ENCODE results near the gene PCNX4. TPM values are rescaled to one million over a fixed set of nuclear protein-coding genes. Genes with fewer than 3 reads are reported as not detected.

Gene PCNX4
- total RNA-seq, 2 experiments from 2014 or later: 26.3 to 26.9 TPM

GRCh38 chr14:60189923-60190840 is 98.5 kb downstream of the PCNX4 start:
- H3K27me3 Mint-ChIP-seq: peaks cover 3% of the 10 kb centered on the region
- intact Hi-C loops (cut with micrococcal nuclease): loop anchor here (10.0 kb wide), 1 partner anchor 615 kb away; the partner anchor contains the start of gene CCDC175
- DNase-seq: no peak
- no peaks in the 10 kb centered on the region for H3K36me3 Mint-ChIP-seq
- CTCF ChIA-PET: interaction anchor here (0.9 to 10.7 kb wide), 2 partner anchors 159 to 225 kb away, joined by 3 to 265 read pairs; no protein-coding TSS in a partner anchor
- POLR2A ChIA-PET: no interaction called here
- H3K27ac Mint-ChIP-seq: no peak overlapping the region
- no peaks in the 10 kb centered on the region for H3K9me3 Mint-ChIP-seq
- H3K4me3 Mint-ChIP-seq: no peak overlapping the region
- no peaks in the 10 kb centered on the region for H3K4me1 Mint-ChIP-seq (ENCODE audit: low read depth)

DNA sequence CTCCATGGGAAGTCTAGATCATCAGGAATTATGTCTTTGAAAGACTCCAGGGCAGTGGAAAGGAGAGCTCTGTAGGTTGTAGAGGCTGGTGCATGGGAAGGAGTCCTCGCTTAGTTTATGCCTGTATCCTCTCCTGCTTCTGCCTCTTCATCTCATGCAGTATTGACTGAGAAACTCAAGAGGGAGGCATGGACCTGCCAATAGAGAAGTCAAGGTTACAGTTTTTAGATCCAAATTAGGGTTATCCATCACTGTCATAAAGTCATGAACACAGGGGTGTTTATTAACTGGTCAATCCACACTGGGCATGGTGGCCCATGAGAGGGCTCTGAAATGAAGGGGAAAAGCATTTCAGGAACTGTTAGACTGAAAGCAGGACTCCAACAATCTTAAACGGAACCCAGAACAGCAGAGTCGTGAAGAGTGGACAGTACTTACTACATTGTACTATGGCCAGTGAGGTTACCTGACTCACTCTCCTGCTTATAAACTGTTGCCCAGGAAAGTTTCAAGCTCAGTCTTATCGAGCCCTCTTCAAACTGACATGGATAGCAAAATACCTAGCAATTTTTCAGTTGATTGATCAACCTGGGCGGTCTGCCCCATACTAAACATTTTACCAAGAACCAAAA is 103.6 kb downstream of the PCNX4 start:
- ChIA-PET POLR2A (interaction anchor here (0.9 kb wide), 1 partner anchor 53 kb away, joined by 3 read pairs; no protein-coding TSS in a partner anchor), CTCF (interaction anchor here (0.6 to 1.1 kb wide), 5 partner anchors 13 to 136 kb away, joined by 3 to 4 read pairs (median 3); no protein-coding TSS in a partner anchor)
- intact Hi-C loops (cut with micrococcal nuclease): loop anchor here (5.0 kb wide), 1 partner anchor 367 kb away; no protein-coding TSS in a partner anchor
- H3K4me1 Mint-ChIP-seq (ENCODE audit: low read depth): peaks cover 8% of the 10 kb centered on the region
- peaks cover 10% of the 10 kb centered on the region for H3K36me3 Mint-ChIP-seq
- no peak for DNase-seq
- no peak overlapping the region for H3K4me3 Mint-ChIP-seq
- H3K27ac Mint-ChIP-seq: no peak overlapping the region
- H3K27me3 Mint-ChIP-seq: peaks cover 9% of the 10 kb centered on the region
- H3K9me3 Mint-ChIP-seq: peaks cover 19% of the 10 kb centered on the region

- peaks cover 11% of the 10 kb centered on the region for H3K36me3 Mint-ChIP-seq
- intact Hi-C loops (cut with micrococcal nuclease): loop anchor here (5.0 kb wide), 1 partner anchor 366 kb away; no protein-coding TSS in a partner anchor
Observed at GRCh38 chr14:60196291-60196690, 104.6 kb downstream of the PCNX4 start.

GRCh38 chr14:60197629-60198303 is 106.0 kb downstream of the PCNX4 start:
- CTCF ChIA-PET: interaction anchor here (1.4 kb wide), 1 partner anchor 134 kb away, joined by 4 read pairs; no protein-coding TSS in a partner anchor
- H3K4me3 Mint-ChIP-seq: no peak overlapping the region
- H3K9me3 Mint-ChIP-seq: peaks cover 19% of the 10 kb centered on the region
- peaks cover 8% of the 10 kb centered on the region for H3K4me1 Mint-ChIP-seq (ENCODE audit: low read depth)
- peaks cover 11% of the 10 kb centered on the region for H3K36me3 Mint-ChIP-seq
- intact Hi-C loops (cut with micrococcal nuclease): loop anchor here (5.0 kb wide), 1 partner anchor 365 kb away; no protein-coding TSS in a partner anchor
- no peak for DNase-seq
- POLR2A ChIA-PET: no interaction called here
- no peak overlapping the region for H3K27ac Mint-ChIP-seq
- peaks cover 9% of the 10 kb centered on the region for H3K27me3 Mint-ChIP-seq

More at GRCh38 chr14:60196291-60196690, 104.6 kb downstream of the PCNX4 start:
- H3K27ac Mint-ChIP-seq: no peak overlapping the region
- H3K27me3 Mint-ChIP-seq: peaks cover 9% of the 10 kb centered on the region
- CTCF ChIA-PET: interaction anchor here (0.6 to 1.1 kb wide), 7 partner anchors 10 to 154 kb away, joined by 3 to 4 read pairs (median 3); no protein-coding TSS in a partner anchor
- POLR2A ChIA-PET: interaction anchor here (0.9 kb wide), 1 partner anchor 52 kb away, joined by 3 read pairs; no protein-coding TSS in a partner anchor
- peaks cover 19% of the 10 kb centered on the region for H3K9me3 Mint-ChIP-seq
- H3K4me3 Mint-ChIP-seq: no peak overlapping the region
- DNase-seq: no peak
- peaks cover 8% of the 10 kb centered on the region for H3K4me1 Mint-ChIP-seq (ENCODE audit: low read depth)

GRCh38 chr14:60199321-60199720 is 107.6 kb downstream of the PCNX4 start:
- CTCF ChIA-PET: no interaction called here
- Mint-ChIP-seq H3K27ac (no peak overlapping the region), H3K27me3 (peaks cover 12% of the 10 kb centered on the region), H3K4me3 (no peak overlapping the region), H3K9me3 (peaks cover 19% of the 10 kb centered on the region), H3K36me3 (peaks cover 11% of the 10 kb centered on the region), H3K4me1 (ENCODE audit: low read depth) (peaks cover 8% of the 10 kb centered on the region)
- no peak for DNase-seq
- POLR2A ChIA-PET: no interaction called here
- intact Hi-C loops (cut with micrococcal nuclease): loop anchor here (5.0 kb wide), 1 partner anchor 363 kb away; no protein-coding TSS in a partner anchor

- Mint-ChIP-seq H3K9me3 (peaks cover 8% of the 10 kb centered on the region), H3K36me3 (peaks cover 7% of the 10 kb centered on the region), H3K27ac (no peak overlapping the region), H3K27me3 (peaks cover 23% of the 10 kb centered on the region), H3K4me1 (ENCODE audit: low read depth) (peaks cover 20% of the 10 kb centered on the region), H3K4me3 (no peak overlapping the region)
- intact Hi-C loops (cut with micrococcal nuclease): no loop called here
- CTCF ChIA-PET: interaction anchor here (1.8 kb wide), 1 partner anchor 20 kb away, joined by 7 read pairs; no protein-coding TSS in a partner anchor
- DNase-seq: no peak
- POLR2A ChIA-PET: no interaction called here
Observed at GRCh38 chr14:60204104-60204842, 112.5 kb downstream of the PCNX4 start.

GRCh38 chr14:60204843-60205774 is 113.4 kb downstream of the PCNX4 start:
- no peak for DNase-seq
- intact Hi-C loops (cut with micrococcal nuclease): loop anchor here (5.0 kb wide), 2 partner anchors 127 to 972 kb away; no protein-coding TSS in a partner anchor
- H3K4me1 Mint-ChIP-seq (ENCODE audit: low read depth): peaks cover 20% of the 10 kb centered on the region
- no peak overlapping the region for H3K27ac Mint-ChIP-seq
- H3K27me3 Mint-ChIP-seq: peaks cover 20% of the 10 kb centered on the region
- H3K4me3 Mint-ChIP-seq: no peak overlapping the region
- peaks cover 2% of the 10 kb centered on the region for H3K9me3 Mint-ChIP-seq
- POLR2A ChIA-PET: no interaction called here
- CTCF ChIA-PET: interaction anchor here (1.3 to 1.8 kb wide), 2 partner anchors 21 to 127 kb away, joined by 4 to 7 read pairs; no protein-coding TSS in a partner anchor
- H3K36me3 Mint-ChIP-seq: peaks cover 2% of the 10 kb centered on the region

DNA sequence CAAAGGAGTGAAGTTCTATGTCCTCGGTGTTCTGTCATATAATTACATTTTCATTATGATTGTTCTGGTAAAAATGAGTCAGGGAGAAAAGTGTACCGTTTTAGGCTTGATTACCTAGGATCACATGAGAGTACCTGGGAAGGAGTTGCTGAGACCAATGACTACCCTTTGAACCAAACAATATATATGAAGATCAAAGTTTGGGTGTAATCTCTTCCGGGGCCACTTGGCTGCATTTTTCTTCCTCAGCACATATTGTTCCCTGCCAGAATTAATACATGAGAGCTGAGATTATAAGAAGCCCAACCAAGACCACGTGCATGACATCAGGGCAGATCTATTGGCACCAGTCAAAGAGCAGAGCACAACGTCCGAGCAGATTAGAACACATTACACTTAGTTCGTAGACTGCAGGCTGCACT is 114.5 kb downstream of the PCNX4 start:
- no peak for DNase-seq
- H3K4me3 Mint-ChIP-seq: no peak overlapping the region
- no peaks in the 10 kb centered on the region for H3K36me3 Mint-ChIP-seq
- H3K9me3 Mint-ChIP-seq: peaks cover 3% of the 10 kb centered on the region
- intact Hi-C loops (cut with micrococcal nuclease): loop anchor here (1.0 to 5.0 kb wide), 3 partner anchors 22 to 971 kb away; no protein-coding TSS in a partner anchor
- H3K4me1 Mint-ChIP-seq (ENCODE audit: low read depth): peaks cover 20% of the 10 kb centered on the region
- H3K27me3 Mint-ChIP-seq: peaks cover 20% of the 10 kb centered on the region
- ChIA-PET CTCF (interaction anchor here (0.7 to 1.3 kb wide), 2 partner anchors 60 to 126 kb away, joined by 3 to 4 read pairs; no protein-coding TSS in a partner anchor), POLR2A (no interaction called here)
- no peak overlapping the region for H3K27ac Mint-ChIP-seq

DNA sequence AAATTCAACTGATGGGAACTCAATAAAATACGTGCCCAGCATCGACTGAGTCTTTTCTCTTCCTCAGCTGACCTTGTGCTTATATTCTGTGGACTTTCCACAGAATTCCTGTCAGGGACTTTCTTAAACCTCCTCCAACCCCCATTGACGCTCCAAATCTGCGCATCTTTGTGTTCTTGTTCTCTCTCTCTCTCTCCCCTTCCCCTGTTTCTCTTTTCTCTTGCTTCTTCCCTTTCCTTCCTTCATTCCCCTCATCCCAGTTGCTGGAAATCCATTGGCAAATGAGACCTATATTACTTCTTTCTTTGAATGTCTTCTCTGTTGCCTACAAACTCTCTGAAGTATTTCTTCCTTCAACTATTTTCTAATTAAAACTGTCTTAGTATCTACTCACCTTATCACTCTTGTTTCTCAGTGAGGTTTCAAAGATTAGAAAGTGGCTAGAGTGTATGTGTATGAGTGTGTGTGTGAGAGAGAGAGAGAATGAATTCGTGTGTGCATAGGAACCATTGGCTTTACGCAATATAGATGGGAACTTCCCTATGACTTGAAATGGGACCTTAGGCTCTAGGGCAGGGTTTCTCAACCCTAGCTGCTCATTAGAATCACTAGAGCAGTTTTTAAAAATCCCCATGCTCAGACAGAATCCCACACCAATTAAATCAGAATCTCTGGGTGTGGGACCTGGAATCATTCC is 115.3 kb downstream of the PCNX4 start:
- Mint-ChIP-seq H3K4me3 (no peak overlapping the region), H3K27ac (no peak overlapping the region), H3K36me3 (no peaks in the 10 kb centered on the region), H3K4me1 (ENCODE audit: low read depth) (peaks cover 20% of the 10 kb centered on the region), H3K27me3 (peaks cover 21% of the 10 kb centered on the region), H3K9me3 (peaks cover 3% of the 10 kb centered on the region)
- no peak for DNase-seq
- intact Hi-C loops (cut with micrococcal nuclease): loop anchor here (1.0 to 5.0 kb wide), 4 partner anchors 23 to 970 kb away; no protein-coding TSS in a partner anchor
- ChIA-PET CTCF (interaction anchor here (1.3 kb wide), 1 partner anchor 125 kb away, joined by 4 read pairs; no protein-coding TSS in a partner anchor), POLR2A (no interaction called here)
